HG03575 (cell line): ENCODE measurements around the gene DENND2D.

Experiments
- ATAC-seq: cut with Tn5 transposase; IDR thresholded peaks from one replicate; pipeline ENCODE4 v1.9.1; 2021; ENCODE audit not compliant: unreplicated experiment, insufficient number of reproducible peaks, low FRiP score; ENCODE audit errors: extremely low read depth

Gene DENND2D

GRCh38 chr1:111199881-111200801 lies at the start of gene DENND2D:
TSS of gene DENND2D (minus strand) at chr1:111200646. CDS start at chr1:111200459, 187 bp downstream.
- ATAC-seq = no peak

- no peak for ATAC-seq
Observed at GRCh38 chr1:111249960-111250359, 49.5 kb upstream of the DENND2D start.

- no peak for ATAC-seq
Observed at GRCh38 chr1:111247125-111247838, 46.8 kb upstream of the DENND2D start.

GRCh38 chr1:111242805-111243523 lies 42.5 kb upstream of the DENND2D start:
- ATAC-seq = no peak

GRCh38 chr1:111241797-111242196 lies 41.4 kb upstream of the DENND2D start:
- no peak for ATAC-seq

- no peak for ATAC-seq
Observed at GRCh38 chr1:111238056-111238795, 37.8 kb upstream of the DENND2D start.

GRCh38 chr1:111236806-111237205 lies 36.4 kb upstream of the DENND2D start:
- ATAC-seq = no peak

GRCh38 chr1:111236379-111236778 lies 35.9 kb upstream of the DENND2D start:
- ATAC-seq = no peak

- ATAC-seq = no peak
Observed at GRCh38 chr1:111234866-111235265, 34.4 kb upstream of the DENND2D start.

- ATAC-seq = no peak
Observed at GRCh38 chr1:111234258-111234657, 33.8 kb upstream of the DENND2D start.

GRCh38 chr1:111232134-111232533 lies 31.7 kb upstream of the DENND2D start:
- no peak for ATAC-seq

- ATAC-seq = no peak
Observed at GRCh38 chr1:111228748-111229126, 28.3 kb upstream of the DENND2D start.

GRCh38 chr1:111227851-111228747 lies 27.7 kb upstream of the DENND2D start:
- ATAC-seq = no peak

GRCh38 chr1:111227434-111227833 lies 27.0 kb upstream of the DENND2D start, which contains the start of gene CHI3L2:
TSS of gene CHI3L2 (plus strand) at chr1:111227713. CDS start at chr1:111227730, 17 bp downstream.
- no peak for ATAC-seq

GRCh38 chr1:111225717-111226400 lies 25.4 kb upstream of the DENND2D start:
- no peak for ATAC-seq

- ATAC-seq = no peak
Observed at GRCh38 chr1:111225091-111225490, 24.6 kb upstream of the DENND2D start.

- ATAC-seq = no peak
Observed at GRCh38 chr1:111223126-111223685, 22.8 kb upstream of the DENND2D start.
